ENCODE results near the gene MAML1. TPM values are rescaled to one million over a fixed set of nuclear protein-coding genes. Genes with fewer than 3 reads are reported as not detected.
"Not testable (repeated sequence)": the region's sequence is repeated elsewhere in the genome, so short reads cannot be mapped to it uniquely, and the experiment has no call there.

The MAML1 gene
- total RNA-seq, 1 donor from 2014 or later: 20.4 TPM

DNA sequence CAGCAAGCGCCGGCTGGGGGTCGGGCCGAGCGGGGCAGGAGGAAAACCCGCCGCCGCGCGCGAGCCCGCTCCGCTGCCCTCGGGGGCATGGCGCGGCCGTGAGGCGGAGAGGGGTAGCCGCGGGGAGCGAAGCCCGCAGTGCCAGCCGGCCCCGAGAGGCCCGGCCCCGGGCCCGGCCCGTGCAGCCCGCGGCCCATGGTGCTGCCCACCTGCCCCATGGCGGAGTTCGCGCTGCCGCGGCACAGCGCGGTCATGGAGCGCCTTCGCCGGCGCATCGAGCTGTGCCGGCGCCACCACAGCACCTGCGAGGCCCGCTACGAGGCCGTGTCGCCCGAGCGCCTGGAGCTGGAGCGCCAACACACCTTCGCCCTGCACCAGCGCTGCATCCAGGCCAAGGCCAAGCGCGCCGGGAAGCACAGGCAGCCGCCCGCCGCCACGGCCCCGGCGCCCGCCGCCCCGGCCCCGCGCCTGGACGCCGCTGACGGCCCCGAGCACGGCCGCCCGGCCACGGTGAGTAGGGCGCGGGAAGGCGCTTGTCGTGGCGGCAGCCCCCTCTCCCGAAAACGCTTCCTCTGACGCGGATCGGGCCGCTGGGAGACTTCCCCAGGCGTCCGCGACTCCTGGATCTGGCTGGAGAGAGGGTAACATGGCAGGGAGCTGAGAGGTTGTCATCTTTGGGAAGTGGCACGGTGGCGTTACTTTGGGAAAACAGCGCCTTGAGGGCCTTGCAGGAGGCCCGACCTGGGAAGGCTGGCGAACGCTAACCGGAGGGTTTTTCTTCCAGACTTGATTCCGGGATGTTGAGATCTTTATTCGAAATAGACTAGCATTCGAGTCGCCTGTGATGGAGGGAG, 523 bp downstream of the MAML1 start:
- DNase-seq (ENCODE audit: low spot score): no peak

DNA sequence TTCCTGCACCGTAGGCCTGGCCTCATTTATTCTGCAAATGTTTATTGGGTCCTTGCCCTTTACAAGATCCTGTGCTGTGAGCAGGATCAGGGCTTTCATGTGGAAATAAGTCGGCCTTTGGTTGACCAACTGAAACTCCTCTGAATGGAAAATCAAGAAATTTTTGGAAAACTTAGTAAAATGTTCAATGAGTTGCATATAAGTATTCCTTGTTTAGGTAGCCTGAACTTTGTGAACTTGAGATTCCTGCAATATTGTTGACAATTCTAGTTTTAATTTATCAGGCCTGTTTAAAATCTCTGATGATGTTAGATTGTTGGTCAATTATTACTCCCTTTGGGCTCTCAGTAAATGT, 1.1 kb downstream of the MAML1 start:
- no peak for DNase-seq (ENCODE audit: low spot score)

DNA sequence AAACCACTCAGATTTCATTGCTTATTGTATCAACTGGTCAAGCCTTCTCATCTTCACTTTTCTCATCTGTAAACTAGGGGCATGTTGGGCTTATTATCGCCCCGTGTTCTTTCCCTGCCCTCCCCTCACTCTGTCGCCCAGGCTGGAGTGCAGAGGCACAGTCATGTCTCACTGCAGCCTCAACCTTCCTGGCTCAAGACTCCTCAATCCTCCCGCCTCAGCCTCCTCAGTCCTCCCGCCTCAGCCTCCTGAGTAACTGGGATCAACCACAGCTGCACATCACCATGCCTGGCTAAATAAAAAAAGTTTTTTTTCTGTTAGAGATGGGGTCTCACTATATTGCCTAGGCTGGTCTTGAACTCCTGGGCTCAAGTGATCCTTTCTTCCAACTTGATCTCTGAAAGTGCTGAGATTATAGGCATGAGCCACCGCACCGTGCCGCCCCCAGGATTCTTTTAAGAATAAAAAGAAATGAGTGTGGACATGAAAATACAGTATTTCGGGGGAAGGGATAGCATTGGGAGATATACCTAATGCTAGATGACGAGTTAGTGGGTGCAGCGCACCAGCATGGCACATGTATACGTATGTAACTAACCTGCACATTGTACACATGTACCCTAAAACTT, 2.0 kb downstream of the MAML1 start:
- no peak for DNase-seq (ENCODE audit: low spot score)

DNA sequence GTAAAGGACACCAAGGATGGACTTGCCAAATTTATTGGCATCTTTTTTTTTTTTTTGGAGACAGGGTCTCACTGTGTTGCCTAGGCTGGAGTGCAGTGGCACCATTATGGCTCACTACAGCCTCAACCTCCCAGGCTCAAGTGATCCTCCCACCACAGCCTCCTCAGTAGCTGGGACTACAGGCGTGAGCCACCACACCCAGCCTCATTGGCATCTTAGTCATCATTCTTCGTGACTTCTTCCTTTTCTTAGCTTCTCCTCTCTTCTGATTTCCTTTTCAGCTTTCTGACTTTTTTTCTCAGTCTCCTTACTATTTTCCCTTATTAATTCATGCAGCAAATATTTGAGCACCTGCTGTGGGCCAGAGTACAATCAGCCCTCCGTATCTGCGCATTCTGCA, 6.1 kb downstream of the MAML1 start:
- DNase-seq (ENCODE audit: low spot score): no peak

DNA sequence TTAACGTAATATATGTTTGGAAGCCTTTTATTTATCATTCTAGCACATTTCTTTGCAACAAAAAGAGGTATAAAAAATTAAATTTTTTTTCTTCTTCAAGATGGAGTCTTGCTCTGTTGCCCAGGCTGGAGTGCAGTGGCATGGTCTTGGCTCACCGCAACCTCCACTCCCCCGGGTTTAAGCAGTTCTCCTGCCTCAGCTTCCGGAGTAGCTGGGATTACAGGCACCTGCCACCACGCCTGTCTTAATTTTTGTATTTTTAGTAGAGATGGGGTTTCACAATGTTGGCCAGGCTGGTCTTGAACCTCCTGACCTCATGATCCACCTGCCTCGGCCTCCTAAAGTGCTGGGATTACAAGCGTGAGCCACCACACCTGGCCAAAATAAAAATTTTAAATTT, 11.5 kb downstream of the MAML1 start:
- not testable (repeated sequence) for DNase-seq (ENCODE audit: low spot score)

DNA sequence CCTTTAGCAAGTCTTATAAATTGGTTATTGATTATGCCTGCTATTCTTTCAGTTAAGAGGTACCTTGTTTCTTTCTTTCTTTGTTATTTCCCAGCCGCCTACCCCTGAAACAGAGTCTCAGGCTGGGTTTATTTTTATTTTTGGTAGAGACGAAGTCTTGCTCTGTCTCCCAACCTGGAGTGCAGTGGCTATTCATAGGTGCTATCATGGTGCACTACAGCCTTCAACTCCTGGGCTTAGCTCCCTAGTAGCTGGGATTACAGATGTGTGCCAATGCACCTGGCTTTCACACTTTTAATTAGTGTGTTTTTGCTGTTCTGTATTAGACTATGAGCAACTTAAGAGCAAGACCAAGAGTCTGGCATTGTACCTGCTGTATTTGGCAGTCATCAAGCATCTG, 14.2 kb downstream of the MAML1 start:
- no peak for DNase-seq (ENCODE audit: low spot score)

DNA sequence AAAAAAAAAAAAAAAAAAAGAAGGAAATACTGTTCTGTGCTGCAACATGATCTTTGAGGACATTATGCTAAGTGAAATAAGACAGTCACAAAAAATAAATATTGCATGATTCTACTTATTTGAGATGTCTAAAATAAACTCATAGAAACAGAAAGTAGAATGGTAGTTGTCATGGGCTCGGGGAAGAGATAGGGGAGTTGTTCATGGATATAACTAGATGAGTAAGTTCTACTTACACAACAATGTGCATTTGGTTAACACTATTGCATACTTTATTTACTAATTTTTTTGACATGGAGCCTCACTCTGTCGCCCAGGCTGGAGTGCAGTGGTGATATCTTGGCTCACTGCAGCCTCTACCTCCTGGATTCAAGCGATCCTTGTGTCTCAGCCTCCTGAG, 15.2 kb downstream of the MAML1 start:
- DNase-seq (ENCODE audit: low spot score): no peak

DNA sequence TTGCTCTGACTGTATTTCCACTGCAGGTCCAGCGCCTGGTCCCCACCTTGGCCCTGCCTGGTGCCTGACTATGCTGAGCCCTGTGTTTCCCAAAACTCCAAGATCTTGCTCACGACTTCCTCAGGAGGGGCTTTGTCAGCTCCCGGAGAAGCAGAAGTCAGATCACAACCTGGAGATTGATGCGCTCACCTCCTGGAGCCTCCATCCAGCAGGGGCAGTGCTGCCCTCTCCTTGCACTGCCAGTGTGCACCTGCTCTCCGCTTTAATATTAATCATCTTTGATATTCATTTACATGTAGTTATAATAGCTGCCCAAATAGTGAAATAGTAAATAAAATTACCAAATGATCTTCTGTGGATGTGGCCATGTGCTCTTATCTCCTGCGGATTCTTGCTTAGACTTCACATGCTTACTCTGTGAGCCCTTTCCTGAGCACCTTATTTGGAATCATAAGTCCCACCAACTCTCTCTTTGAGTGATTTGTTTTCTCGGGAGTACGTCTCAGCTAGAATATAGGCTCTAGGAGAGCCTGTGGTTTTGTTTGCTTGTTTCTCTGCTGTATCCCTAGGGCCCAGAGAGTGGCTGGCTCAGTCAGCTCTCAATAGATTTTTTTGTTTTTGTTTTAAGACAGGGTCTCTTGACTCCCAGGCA, 17.4 kb downstream of the MAML1 start:
- peak; percentile 68 for DNase-seq (ENCODE audit: low spot score)

DNA sequence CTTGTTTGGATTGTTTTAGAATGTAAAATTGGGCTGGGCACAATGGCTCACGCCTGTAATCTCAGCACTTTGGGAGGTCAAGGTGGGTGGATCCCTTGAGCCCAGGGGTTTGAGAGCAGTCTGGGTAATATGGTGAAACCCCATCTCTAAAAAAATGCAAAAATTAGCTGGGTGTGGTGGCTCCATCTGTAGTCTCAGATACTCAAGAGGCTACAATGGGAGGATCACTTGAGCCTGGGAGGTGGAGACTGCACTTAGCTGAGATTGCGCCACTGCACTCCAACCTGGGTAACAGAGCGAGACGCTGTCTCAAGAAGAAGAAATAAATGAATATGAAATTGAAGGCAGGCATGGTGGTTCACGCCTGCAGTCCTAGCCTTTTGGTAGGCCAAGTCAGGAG, 21.3 kb downstream of the MAML1 start:
- no peak for DNase-seq (ENCODE audit: low spot score)

DNA sequence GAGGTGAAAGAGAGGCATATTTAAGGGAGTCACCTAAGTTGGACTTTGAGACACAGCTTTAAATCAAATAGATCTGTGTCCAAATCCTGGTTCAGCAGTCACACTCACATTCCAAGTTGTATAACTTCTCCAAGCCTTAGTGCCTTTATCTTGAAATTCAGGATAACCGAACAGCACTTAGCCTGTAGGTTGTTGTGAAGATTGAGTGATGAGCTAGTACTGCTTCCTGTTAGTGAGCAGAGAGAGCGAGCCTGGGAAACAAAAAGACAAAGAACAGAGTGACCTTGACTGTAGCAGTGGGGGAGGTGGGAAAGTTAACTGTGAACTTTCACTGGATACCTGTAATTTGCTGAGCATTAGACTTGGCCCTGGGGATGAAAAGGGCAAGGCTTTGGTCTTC, 22.4 kb downstream of the MAML1 start:
- DNase-seq (ENCODE audit: low spot score): no peak

DNA sequence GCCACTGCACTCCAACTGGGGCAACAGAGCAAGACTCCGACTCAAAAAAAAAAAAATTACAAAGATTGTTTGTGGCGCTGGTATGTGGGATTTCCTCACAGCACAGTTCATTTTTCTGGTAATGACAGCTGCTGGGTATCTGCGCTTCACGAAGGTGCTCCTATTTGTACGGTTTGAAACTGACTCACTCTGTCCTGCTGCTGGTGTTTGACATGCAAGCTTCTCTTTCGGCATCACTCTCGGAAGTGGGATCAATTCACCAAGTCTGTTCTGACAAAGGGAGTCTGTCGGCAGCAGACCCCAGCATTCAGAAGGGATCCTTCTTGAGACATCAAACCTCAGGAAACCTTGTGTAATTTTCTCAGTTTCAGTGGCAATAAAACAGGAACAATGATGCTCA, 26.3 kb downstream of the MAML1 start:
- DNase-seq (ENCODE audit: low spot score): no peak

DNA sequence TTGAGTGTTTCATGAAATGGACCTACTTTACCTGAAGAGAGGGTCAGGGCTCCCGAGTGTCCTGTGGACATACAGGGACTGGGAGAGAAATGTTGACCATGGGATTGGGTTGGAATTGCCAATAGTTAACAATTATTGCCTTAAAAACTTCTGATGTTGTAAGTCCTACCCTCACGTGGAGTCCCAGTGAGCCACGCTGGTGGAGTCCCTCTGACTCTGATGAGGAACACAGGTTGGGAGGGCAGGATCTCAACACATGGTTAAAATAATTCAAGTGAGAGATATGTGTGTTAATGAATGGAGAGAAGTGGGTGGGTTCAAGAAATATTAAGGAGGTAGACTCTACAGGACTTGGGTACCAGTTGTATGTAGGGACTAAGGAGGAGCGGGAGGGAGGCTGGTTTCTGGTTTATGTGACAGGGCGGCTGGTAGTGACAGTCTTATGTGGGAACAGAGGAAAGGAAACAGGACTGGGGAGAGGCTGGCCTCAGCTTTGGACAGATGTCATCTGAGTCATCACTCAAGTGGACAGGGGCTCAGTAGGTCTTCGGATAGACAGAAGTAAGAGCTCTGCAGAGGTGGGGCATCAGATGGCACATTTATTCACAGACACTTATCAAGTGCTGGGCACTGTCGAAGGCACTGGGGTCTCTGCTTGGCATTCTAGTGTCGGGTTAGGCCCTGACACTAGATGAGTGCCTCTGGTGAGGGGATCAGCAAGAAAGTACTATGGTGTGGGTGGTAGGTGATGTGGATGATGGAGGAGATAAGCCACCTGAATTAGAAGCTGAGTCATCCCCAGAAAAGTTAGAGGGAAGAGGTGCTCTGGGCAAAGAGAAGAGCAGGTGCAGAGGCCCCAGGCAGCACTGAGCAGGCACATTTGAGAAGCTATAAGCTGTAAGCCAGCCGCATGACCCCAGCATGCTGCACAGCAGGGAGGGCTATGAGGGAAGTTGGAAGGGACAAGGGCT, 27.2 kb downstream of the MAML1 start:
- no peak for DNase-seq (ENCODE audit: low spot score)

DNA sequence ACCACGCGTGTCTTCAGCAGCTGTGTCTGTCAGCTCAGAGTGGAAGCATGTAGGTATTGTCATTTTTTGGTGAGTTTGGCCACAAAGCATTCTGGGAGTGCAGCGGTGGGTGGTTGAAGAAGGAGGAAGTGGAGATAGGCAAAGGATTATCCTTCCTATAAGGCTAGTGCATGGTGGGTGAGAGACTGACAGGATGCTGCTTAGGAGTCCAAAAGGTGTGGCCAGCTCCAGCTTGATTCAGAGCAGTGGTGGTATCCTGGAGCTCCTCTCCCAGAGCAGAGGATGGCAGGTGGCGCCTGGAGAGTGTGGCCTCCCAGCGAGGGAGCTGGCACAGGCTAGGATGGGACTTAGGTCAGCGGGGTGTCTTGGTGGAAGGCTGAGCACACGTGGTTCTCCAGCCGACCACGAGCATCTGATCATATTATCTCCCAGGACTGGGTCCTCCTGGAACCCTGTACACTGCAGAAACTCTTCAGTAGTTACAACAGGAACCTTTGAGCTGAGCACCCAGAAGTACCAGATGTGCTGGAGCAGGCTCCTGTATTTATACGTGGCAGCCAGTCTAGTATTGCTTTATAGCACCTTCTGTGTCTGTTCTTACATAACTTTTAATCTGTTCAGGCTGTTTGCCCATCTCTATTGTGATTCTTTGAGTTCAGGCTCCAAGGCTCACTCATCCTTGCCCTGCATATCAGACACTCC, 29.6 kb downstream of the MAML1 start:
- DNase-seq (ENCODE audit: low spot score): no peak

DNA sequence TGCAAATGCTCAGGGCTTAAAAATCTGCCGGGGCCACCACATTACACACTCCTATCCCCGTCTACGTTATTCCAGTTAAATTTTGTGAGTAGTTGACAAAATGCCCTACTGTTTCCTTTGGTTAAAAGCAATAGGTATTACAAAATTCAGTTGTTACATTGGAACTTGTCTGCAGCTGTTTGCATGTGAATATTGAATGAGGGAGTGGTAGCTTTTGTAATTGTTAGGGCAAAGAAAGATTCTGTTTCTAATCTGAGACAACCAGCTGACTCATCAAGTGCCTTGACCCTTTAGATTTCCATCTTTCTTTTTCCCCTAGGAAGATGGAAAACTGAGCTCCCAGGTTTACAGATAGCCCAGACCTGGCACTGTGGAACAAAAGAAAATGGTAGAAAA, 30.2 kb downstream of the MAML1 start:
- no peak for DNase-seq (ENCODE audit: low spot score)

DNA sequence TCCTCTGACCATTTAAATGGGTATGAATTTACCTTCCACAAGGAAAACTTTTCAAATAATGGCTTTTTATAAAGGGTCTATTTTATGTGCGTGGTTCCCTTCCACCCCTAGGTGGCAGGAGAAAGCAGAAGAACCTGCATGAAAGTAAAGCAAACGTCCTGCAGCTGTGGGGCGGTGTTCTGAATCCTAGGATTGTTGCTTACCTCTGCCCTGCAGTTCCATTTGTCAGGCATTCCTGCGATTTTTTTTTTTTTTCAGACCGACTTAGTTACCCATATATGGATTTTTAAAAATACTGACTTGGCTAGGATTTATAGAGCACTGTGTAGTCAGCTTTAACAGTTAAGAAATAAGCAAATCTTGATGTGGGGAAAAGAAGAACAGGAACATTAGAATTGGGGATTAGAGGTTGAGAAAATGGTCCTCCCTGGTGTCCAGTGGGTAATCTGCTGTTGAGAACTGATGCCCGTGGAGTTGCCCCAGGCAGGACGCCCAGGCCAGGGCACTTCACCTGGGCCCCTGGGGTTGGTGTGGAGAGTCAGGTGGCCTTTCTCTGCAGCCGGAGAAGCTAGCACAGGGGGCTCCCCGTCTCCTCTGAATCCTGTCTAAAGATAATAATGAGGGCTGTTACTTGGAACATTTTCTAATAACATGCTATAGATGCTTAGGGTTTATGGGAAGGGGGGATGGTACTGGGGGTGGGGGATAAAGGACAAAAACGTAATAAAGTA, 30.8 kb downstream of the MAML1 start:
- no peak for DNase-seq (ENCODE audit: low spot score)

DNA sequence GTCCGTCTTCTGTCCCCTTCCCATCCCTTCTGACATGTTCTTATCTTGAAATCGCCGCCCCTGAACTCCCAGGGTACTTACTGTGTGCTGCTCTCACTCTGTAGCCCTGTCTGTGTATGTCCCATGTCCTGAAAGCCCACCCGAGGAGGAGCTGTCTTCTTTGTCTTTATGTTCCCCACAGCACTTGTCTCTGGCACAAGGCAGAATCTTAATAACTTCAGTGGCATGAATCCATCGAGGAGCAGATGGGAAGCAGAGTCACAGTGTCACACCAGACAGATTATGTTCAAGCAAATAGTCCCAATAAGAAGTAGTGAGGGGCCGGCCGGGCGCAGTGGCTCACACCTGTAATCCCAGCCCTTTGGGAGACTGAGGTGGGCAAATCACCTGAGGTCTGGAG, 31.4 kb downstream of the MAML1 start:
- no peak for DNase-seq (ENCODE audit: low spot score)

DNA sequence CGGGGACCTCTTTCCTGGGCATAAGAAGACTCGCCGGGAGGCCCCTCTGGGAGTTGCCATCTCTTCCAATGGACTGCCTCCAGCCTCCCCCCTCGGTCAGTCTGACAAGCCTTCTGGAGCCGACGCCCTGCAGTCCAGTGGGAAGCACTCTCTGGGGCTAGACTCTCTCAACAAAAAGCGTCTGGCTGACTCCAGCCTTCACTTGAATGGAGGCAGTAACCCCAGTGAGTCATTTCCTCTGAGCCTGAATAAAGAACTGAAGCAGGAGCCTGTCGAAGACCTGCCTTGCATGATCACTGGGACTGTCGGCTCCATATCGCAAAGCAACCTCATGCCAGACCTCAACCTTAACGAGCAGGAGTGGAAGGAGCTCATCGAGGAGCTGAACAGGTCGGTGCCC, 32.8 kb downstream of the MAML1 start:
- DNase-seq (ENCODE audit: low spot score): no peak

DNA sequence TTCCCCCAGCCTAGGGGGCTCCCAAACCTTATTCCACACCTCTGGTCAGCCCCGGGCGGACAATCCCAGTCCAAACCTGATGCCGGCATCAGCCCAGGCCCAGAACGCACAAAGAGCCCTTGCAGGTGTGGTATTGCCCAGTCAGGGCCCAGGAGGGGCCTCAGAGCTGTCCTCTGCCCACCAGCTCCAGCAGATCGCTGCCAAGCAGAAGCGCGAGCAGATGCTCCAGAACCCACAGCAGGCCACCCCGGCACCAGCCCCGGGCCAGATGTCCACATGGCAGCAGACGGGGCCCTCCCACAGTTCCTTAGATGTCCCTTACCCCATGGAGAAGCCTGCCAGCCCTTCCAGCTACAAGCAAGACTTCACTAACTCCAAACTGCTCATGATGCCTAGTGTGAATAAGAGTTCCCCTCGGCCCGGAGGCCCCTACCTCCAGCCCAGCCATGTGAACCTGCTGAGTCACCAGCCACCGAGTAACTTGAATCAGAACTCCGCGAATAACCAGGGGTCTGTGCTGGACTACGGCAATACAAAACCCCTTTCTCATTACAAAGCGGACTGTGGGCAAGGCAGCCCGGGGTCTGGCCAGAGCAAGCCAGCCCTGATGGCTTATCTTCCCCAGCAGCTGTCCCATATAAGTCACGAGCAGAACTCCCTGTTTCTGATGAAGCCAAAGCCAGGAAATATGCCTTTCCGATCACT, 33.6 kb downstream of the MAML1 start:
- DNase-seq (ENCODE audit: low spot score): no peak

DNA sequence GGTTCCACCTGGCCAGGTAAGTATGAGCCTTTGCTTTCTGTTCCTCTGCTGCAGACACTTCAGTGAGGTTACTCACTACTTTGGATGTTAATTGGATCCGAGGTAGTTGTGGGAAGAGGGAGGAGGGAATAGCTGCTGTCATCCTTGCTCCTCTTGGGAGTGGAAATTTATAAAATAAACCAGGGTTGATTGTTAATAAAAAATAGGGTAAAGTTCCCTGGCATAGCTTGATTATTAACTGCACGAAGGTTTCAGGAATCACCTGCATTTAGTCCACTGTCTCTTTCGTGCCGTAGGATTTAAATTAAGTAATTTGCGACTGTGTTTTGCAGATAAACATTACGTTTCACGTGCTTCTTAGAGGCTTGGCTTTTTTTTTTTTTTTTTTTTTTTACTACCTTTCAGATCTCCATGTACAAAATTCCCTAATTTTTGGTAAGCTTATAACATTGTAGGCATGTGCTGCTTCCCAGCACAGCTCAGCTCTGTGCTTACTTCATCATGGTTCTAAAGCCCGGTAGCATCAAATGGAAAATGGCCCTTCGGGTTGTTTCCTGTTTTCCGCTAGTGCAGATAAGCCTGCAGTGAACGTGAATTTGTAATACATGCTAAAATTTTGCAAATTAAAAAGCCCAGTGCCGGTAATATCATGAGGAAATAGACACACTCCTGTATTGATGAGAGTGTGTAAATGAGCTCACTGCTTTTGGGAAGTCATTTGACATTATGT, 34.3 kb downstream of the MAML1 start:
- no peak for DNase-seq (ENCODE audit: low spot score)

Data from mesenteric fat pad (tissue), 1 donor.